ENCODE results near the gene SMOC2.

Gene SMOC2

GRCh38 chr6:168415993-168416530, 24.9 kb upstream of the SMOC2 start:
- no peak for DNase-seq (ENCODE audit: low read depth)

GRCh38 chr6:168416531-168416930, 24.5 kb upstream of the SMOC2 start:
- no peak for DNase-seq (ENCODE audit: low read depth)

- no peak for DNase-seq (ENCODE audit: low read depth)
These were observed 23.8 kb upstream of the SMOC2 start for GRCh38 chr6:168417191-168417590.

GRCh38 chr6:168417679-168418557, 23.1 kb upstream of the SMOC2 start:
- DNase-seq (ENCODE audit: low read depth) = no peak

GRCh38 chr6:168418711-168419121, 22.3 kb upstream of the SMOC2 start:
- DNase-seq (ENCODE audit: low read depth) = no peak

- DNase-seq (ENCODE audit: low read depth) = no peak
These were observed 21.4 kb upstream of the SMOC2 start for GRCh38 chr6:168419569-168419968.

- no peak for DNase-seq (ENCODE audit: low read depth)
These were observed 20.9 kb upstream of the SMOC2 start for GRCh38 chr6:168420084-168420483.

GRCh38 chr6:168420706-168421105, 20.3 kb upstream of the SMOC2 start:
- DNase-seq (ENCODE audit: low read depth) = no peak

- no peak for DNase-seq (ENCODE audit: low read depth)
These were observed 13.8 kb upstream of the SMOC2 start for GRCh38 chr6:168427184-168427583.

- no peak for DNase-seq (ENCODE audit: low read depth)
These were observed 12.7 kb upstream of the SMOC2 start for GRCh38 chr6:168428052-168428826.

- no peak for DNase-seq (ENCODE audit: low read depth)
These were observed 12.1 kb upstream of the SMOC2 start for GRCh38 chr6:168428863-168429262.

- no peak for DNase-seq (ENCODE audit: low read depth)
These were observed 8.8 kb upstream of the SMOC2 start for GRCh38 chr6:168432196-168432595.

GRCh38 chr6:168433898-168434297, 7.1 kb upstream of the SMOC2 start:
- no peak for DNase-seq (ENCODE audit: low read depth)

- no peak for DNase-seq (ENCODE audit: low read depth)
These were observed 6.5 kb upstream of the SMOC2 start for GRCh38 chr6:168434505-168434904.

GRCh38 chr6:168437751-168438150, 3.2 kb upstream of the SMOC2 start:
- DNase-seq (ENCODE audit: low read depth) = no peak

- DNase-seq (ENCODE audit: low read depth) = no peak
These were observed 2.0 kb upstream of the SMOC2 start for GRCh38 chr6:168438783-168439520.

- DNase-seq (ENCODE audit: low read depth) = no peak
These were observed 1.1 kb upstream of the SMOC2 start for GRCh38 chr6:168439794-168440450.

- no peak for DNase-seq (ENCODE audit: low read depth)
These were observed 729 bp downstream of the SMOC2 start for GRCh38 chr6:168441434-168442391.

- DNase-seq (ENCODE audit: low read depth) = no peak
These were observed 1.7 kb downstream of the SMOC2 start for GRCh38 chr6:168442646-168443045.

- no peak for DNase-seq (ENCODE audit: low read depth)
These were observed 6.3 kb downstream of the SMOC2 start for GRCh38 chr6:168447282-168447681.

- DNase-seq (ENCODE audit: low read depth) = no peak
These were observed 6.7 kb downstream of the SMOC2 start for GRCh38 chr6:168447700-168448099.

Data from ELR (cell line).